ENCODE data around the gene OR10G3. TPM values are rescaled to one million over a fixed set of nuclear protein-coding genes. Genes with fewer than 3 reads are reported as not detected.
A peak's percentile ranks its signal among the peaks of the same experiment; 100 is the strongest.

OR10G3 gene
- total and polyA plus RNA-seq, 2 of the 13 experiments (the other 11 are each of a cell fraction or from before 2014, with no cell fraction given), result not detected

DNA sequence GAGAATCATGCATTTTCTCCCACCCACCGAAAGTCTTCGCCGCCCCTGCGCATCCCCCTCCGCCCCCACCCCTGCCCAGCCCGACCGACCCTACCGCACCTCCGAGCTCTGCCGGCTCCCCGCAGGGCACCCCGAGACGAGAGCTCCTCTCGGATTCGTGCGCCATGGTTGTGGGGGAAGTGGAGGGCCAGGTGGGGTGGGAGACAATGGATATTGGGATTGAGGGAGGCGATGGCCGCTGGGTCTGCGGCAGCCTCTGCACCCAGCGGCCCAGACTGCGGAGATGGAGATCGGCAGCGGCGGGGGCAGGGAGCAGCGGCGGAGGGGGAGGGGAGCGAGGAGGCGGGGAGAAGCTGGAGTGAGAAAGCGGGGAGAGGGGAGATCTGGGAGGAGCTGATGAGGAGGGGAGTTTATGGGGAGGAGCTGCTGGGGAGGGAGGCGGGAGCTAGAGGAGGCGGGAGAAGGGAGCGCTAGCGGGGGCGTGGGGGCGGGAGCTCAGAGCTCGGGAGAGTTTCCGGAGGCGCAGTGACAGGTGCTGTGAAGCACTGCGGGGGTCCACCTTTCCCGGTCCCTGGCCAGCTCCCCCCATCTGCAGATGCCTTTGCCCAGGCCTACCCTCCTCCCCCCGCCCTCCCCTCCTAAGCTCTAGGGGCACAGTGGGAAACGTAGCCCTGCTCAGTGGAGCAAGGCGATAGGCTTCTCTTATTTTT, 53.8 kb downstream of the OR10G3 start, which contains the start of gene SALL2 (continued):
- TF ChIP-seq, protein P1, sequence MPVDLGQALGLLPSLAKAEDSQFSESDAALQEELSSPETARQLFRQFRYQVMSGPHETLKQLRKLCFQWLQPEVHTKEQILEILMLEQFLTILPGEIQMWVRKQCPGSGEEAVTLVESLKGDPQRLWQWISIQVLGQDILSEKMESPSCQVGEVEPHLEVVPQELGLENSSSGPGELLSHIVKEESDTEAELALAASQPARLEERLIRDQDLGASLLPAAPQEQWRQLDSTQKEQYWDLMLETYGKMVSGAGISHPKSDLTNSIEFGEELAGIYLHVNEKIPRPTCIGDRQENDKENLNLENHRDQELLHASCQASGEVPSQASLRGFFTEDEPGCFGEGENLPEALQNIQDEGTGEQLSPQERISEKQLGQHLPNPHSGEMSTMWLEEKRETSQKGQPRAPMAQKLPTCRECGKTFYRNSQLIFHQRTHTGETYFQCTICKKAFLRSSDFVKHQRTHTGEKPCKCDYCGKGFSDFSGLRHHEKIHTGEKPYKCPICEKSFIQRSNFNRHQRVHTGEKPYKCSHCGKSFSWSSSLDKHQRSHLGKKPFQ (CRISPR knock-in tag; IDR thresholded peaks at IDR 0.05; ENCODE audit: insufficient replicate concordance), result no peak
- no peak for TF ChIP-seq WIZ (CRISPR knock-in tag; IDR thresholded peaks at IDR 0.05)
- no peak for TF ChIP-seq ZFAT (CRISPR knock-in tag; conservative IDR thresholded peaks at IDR 0.05)
- no peak for TF ChIP-seq ZNF557 (CRISPR knock-in tag; IDR thresholded peaks at IDR 0.05)
- TF ChIP-seq ZBTB1 (CRISPR knock-in tag; IDR thresholded peaks at IDR 0.05; ENCODE audit: borderline replicate concordance), result no peak
- no peak for TF ChIP-seq NCOA5 (CRISPR knock-in tag; IDR thresholded peaks at IDR 0.05)
- TF ChIP-seq SMAD1 (CRISPR knock-in tag; IDR thresholded peaks at IDR 0.05; ENCODE audit: borderline replicate concordance, low read depth), result no peak; the same call in 1 of the 2 replicates
- no peak for TF ChIP-seq ZNF615 (CRISPR knock-in tag; IDR thresholded peaks at IDR 0.05; ENCODE audit: borderline replicate concordance)
- TF ChIP-seq, protein P2, sequence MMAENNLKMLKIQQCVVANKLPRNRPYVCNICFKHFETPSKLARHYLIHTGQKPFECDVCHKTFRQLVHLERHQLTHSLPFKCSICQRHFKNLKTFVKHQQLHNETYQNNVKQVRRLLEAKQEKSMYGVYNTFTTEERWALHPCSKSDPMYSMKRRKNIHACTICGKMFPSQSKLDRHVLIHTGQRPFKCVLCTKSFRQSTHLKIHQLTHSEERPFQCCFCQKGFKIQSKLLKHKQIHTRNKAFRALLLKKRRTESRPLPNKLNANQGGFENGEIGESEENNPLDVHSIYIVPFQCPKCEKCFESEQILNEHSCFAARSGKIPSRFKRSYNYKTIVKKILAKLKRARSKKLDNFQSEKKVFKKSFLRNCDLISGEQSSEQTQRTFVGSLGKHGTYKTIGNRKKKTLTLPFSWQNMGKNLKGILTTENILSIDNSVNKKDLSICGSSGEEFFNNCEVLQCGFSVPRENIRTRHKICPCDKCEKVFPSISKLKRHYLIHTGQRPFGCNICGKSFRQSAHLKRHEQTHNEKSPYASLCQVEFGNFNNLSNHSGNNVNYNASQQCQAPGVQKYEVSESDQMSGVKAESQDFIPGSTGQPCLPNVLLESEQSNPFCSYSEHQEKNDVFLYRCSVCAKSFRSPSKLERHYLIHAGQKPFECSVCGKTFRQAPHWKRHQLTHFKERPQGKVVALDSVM (CRISPR knock-in tag; IDR thresholded peaks at IDR 0.05), result no peak
- TF ChIP-seq CAMTA2 (CRISPR knock-in tag; IDR thresholded peaks at IDR 0.05; ENCODE audit: borderline replicate concordance), result no peak
- TF ChIP-seq SNRNP70 (IDR thresholded peaks at IDR 0.05; ENCODE audit: low read depth, low read length), result no peak
- TF ChIP-seq, protein P3, sequence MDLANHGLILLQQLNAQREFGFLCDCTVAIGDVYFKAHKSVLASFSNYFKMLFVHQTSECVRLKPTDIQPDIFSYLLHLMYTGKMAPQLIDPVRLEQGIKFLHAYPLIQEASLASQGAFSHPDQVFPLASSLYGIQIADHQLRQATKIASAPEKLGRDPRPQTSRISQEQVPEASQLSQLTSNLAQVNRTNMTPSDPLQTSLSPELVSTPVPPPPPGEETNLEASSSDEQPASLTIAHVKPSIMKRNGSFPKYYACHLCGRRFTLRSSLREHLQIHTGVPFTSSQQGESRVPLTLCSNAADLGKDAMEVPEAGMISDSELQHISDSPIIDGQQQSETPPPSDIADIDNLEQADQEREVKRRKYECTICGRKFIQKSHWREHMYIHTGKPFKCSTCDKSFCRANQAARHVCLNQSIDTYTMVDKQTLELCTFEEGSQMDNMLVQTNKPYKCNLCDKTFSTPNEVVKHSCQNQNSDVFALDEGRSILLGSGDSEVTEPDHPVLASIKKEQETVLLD (CRISPR knock-in tag; IDR thresholded peaks at IDR 0.05; ENCODE audit: low read depth), result no peak
- TF ChIP-seq ZNF674 (CRISPR knock-in tag; IDR thresholded peaks at IDR 0.05; ENCODE audit: low read depth), result no peak
- no peak for TF ChIP-seq ZNF136 (CRISPR knock-in tag; IDR thresholded peaks at IDR 0.05; ENCODE audit: low read depth)
- TF ChIP-seq CBX5 (CRISPR knock-in tag; IDR thresholded peaks at IDR 0.05; ENCODE audit: borderline replicate concordance), result no peak; the same call in 1 of the 2 replicates
- peak; percentile 87 for TF ChIP-seq SP5 (CRISPR knock-in tag; IDR thresholded peaks at IDR 0.05; ENCODE audit: borderline replicate concordance, low read depth)
- 0 out of 2 replicates have a peak, but pooled peaks have one; percentile 12 for TF ChIP-seq ZBTB38 (CRISPR knock-in tag; IDR thresholded peaks at IDR 0.05)
- TF ChIP-seq ELF4 (CRISPR knock-in tag; IDR thresholded peaks at IDR 0.05; ENCODE audit: borderline replicate concordance), result no peak
- TF ChIP-seq NFYB (CRISPR knock-in tag; IDR thresholded peaks at IDR 0.05), result no peak
- TF ChIP-seq, protein P4, sequence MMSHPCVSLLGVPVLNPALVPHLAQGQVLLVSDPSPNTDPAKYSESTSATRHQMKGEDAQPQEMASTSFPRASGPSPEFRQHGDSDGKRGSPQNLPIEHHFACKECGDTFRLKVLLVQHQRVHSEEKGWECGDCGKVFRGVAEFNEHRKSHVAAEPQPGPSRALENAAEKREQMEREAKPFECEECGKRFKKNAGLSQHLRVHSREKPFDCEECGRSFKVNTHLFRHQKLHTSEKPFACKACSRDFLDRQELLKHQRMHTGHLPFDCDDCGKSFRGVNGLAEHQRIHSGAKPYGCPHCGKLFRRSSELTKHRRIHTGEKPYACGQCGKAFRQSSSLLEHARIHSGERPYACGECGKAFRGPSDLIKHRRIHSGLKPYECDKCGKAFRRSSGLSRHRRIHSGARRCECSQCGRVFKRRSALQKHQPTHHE (CRISPR knock-in tag; IDR thresholded peaks at IDR 0.05; ENCODE audit: borderline replicate concordance), result no peak
- TF ChIP-seq, protein P5, sequence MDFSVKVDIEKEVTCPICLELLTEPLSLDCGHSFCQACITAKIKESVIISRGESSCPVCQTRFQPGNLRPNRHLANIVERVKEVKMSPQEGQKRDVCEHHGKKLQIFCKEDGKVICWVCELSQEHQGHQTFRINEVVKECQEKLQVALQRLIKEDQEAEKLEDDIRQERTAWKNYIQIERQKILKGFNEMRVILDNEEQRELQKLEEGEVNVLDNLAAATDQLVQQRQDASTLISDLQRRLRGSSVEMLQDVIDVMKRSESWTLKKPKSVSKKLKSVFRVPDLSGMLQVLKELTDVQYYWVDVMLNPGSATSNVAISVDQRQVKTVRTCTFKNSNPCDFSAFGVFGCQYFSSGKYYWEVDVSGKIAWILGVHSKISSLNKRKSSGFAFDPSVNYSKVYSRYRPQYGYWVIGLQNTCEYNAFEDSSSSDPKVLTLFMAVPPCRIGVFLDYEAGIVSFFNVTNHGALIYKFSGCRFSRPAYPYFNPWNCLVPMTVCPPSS (IDR thresholded peaks at IDR 0.05), result no peak
- TF ChIP-seq IRF2 (CRISPR knock-in tag; IDR thresholded peaks at IDR 0.05), result peak; percentile 44; the same call in 1 of the 2 replicates

Data from HepG2 (cell line).